ENCODE measurements around the gene MACF1. TPM values are rescaled to one million over a fixed set of nuclear protein-coding genes. Genes with fewer than 3 reads are reported as not detected.

The MACF1 gene
- total and polyA plus RNA-seq, 8 donors: 358 to 484 (median 440) TPM

DNA sequence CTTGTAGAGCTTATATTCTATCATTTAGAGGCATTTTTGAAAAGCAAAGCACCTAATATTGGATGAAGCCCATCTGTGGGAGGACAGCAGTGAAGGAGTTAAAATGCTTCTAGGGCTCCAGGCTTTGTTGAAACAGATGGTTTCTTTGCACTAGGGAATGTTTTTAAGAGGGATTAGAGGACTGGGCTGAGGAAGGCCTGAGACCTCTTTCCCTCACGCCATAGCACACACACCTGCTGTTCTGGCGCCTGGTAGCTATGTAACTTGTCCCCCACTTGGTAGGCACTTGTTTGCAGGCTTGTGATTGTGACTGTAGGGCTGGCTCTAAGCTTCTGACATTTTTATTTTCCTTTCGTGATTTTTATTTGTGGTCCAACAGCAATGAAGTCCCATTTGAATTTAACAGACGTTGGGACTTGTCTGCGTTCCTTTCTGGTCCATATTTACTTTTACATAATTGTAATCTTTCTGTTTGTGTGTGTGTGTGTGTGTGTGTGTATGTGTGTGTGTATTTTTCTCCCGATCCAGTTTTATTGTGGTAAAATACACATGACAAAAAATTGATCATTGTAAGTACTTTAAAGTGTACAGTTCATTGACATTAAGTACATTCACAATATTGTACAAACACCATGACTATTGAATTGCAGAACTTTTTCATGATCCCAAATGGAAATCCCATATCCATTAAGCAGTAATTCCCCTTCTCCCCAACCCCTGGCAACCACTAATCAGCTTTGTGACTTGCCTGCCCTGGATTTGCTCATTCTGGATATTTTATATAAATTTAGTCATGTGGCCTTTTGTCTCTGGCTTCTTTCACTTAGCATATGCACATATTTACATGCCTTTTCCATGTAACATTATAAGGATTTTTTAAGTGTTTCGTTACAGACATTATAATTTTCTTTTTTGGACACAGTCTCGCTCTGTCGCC lies 33.5 kb upstream of the MACF1 start:
- DNase-seq (no peak), ATAC-seq (peak; percentile 57)
- Histone ChIP-seq H3K9me3 (no peaks in the 10 kb centered on the region), H3K4me1 (peaks cover 53 to 69% of the 10 kb centered on the region in 2 donors), H3K27me3 (no peaks in the 10 kb centered on the region), H3K4me3 (no peak overlapping the region), H3K27ac (peak overlapping the region; percentile 30 to 35), H3K36me3 (no peaks in the 10 kb centered on the region)
- intact Hi-C loops (cut with DNase I): no loop called here
- TF ChIP-seq, protein P1, sequence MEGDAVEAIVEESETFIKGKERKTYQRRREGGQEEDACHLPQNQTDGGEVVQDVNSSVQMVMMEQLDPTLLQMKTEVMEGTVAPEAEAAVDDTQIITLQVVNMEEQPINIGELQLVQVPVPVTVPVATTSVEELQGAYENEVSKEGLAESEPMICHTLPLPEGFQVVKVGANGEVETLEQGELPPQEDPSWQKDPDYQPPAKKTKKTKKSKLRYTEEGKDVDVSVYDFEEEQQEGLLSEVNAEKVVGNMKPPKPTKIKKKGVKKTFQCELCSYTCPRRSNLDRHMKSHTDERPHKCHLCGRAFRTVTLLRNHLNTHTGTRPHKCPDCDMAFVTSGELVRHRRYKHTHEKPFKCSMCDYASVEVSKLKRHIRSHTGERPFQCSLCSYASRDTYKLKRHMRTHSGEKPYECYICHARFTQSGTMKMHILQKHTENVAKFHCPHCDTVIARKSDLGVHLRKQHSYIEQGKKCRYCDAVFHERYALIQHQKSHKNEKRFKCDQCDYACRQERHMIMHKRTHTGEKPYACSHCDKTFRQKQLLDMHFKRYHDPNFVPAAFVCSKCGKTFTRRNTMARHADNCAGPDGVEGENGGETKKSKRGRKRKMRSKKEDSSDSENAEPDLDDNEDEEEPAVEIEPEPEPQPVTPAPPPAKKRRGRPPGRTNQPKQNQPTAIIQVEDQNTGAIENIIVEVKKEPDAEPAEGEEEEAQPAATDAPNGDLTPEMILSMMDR (IDR thresholded peaks at IDR 0.05): no peak

DNA sequence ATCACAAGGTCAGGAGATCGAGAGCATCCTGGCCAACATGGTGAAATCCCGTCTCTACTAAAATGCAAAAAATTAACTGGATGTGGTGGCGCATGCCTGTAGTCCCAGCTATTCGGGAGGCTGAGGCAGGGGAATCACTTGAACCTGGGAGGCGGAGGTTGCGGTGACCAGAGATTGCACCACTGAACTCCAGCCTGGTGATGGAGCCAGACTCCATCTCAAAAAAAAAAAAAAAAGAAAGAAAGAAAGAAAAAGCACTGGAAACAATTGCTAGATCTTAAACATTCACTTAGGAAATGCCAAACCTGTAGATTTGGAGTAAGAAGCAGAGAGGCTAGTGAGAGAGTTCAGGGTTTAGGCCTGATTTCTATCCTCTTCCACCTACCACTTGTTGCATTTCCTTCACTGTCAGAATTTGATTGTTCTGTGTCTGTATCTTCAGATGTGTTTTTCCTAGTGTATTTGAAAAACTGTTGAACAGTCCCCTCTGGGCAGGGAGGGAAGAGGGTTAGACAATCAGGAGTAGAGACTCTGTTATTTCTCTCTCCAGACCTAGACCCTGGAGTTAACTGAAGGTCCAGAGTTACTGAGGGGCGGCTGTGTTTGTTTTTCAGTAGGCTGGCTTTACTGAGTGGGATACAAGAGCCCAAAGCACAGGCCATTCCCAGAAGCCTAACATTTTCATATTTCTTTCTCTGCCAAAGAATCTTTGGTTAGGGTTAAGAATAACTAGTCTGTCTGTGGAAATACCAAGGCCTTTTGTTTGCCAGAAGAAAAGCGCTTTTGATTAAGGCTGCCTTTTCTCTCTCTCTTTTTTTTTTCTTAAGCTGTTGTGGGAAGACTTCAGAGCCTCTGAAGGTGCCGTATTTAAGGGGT lies 31.1 kb upstream of the MACF1 start:
- H3K27me3 ChIP-seq: no peaks in the 10 kb centered on the region
- ATAC-seq: peak; percentile 3
- no peak overlapping the region for H3K4me3 ChIP-seq
- no peaks in the 10 kb centered on the region for H3K9me3 ChIP-seq
- peaks cover 64 to 70% of the 10 kb centered on the region in 2 donors for H3K4me1 ChIP-seq
- no peak for DNase-seq
- no peaks in the 10 kb centered on the region for H3K36me3 ChIP-seq
- intact Hi-C loops (cut with DNase I): no loop called here
- TF ChIP-seq, protein P1 (IDR thresholded peaks at IDR 0.05): no peak
- peak overlapping the region; percentile 48 to 80 for H3K27ac ChIP-seq

DNA sequence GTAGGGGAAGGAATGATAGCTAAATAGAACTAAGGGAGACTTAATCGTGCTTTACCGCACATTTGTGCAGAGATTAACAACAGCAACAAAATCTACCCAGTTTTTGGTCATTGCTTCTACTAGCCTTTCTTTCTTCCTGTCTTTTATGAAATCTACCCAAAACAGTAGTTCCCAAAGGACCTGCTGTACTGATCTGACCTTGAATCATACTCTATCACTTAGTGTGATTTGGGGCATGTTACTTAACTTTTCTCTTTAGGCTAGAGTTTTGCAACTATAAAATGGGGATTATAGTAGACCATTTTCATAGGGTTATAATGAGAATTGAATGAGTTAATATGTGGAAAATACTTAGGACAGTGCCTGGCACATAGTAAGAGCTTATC lies 30.5 kb upstream of the MACF1 start:
- no peaks in the 10 kb centered on the region for H3K36me3 ChIP-seq
- no peak overlapping the region for H3K4me3 ChIP-seq
- intact Hi-C loops (cut with DNase I): no loop called here
- H3K4me1 ChIP-seq: peaks cover 67 to 75% of the 10 kb centered on the region in 2 donors
- no peaks in the 10 kb centered on the region for H3K27me3 ChIP-seq
- ATAC-seq: no peak
- H3K27ac ChIP-seq: peak overlapping the region; percentile 39 to 80
- TF ChIP-seq, protein P1 (IDR thresholded peaks at IDR 0.05): no peak
- H3K9me3 ChIP-seq: no peaks in the 10 kb centered on the region
- no peak for DNase-seq

DNA sequence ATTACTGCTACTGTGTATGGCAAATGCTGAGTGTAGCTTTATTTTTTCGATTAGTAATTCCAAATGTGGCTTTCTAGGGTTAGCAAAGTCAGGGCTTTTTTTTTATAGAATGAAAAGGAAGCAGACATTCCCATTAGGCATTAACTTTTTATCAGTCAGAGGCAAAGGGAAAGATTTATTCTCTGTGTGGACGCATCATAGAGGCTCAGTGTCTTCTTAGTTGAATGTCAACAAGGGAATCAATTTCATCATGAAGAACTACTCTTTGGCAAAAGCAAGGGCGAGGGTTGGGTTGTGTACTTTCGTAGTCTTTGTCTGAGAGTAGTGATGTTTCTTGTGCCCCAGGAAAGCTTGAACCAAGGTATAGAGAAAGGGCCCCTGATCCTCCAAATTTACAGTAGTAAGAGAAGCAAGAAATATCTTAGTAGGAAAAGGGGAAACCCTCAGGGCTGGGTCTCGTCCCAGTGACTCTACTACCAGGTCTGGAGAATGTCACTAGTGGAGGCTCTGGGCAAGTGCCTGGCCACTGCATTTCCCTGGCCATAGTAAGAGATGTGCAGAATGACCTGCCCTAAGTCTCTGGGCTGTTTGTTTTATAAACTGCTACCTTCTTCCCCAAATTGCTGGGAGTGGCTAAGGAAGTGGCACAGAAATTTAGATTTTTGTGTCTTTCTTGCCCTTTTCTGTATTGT lies 30.0 kb upstream of the MACF1 start:
- intact Hi-C loops (cut with DNase I): no loop called here
- peaks cover 68 to 81% of the 10 kb centered on the region in 2 donors for H3K4me1 ChIP-seq
- ATAC-seq (no peak), DNase-seq (no peak)
- H3K27ac ChIP-seq: peak overlapping the region; percentile 39 to 80
- no peaks in the 10 kb centered on the region for H3K27me3 ChIP-seq
- no peaks in the 10 kb centered on the region for H3K9me3 ChIP-seq
- H3K36me3 ChIP-seq: no peaks in the 10 kb centered on the region
- TF ChIP-seq, protein P1 (IDR thresholded peaks at IDR 0.05): no peak
- H3K4me3 ChIP-seq: no peak overlapping the region

Data from left lung (tissue), 10 donors.